ENCODE measurements around the gene NEK10.

The NEK10 gene

DNA sequence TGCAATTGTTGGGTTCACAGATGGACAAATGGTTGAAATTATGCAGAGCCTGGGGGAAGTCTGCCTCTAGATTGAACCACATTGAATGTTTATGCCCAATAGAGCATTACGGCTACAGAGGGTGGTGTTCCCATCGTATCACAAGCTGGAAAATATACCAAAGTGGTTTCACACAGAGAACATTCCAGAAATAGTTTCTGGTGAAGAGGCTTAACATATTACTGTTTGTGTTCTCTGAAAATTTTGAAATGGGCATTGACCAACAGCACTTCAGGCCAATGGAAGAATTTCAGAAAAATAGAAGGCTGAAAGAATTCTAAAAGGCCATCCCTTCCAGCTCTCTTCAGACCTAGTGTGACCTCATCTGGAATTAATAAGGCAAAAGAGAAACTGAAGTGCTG is 203.9 kb downstream of the NEK10 start:
- DNase-seq = no peak

- no peak for DNase-seq
Measured at GRCh38 chr3:27160779-27161287, 208.3 kb downstream of the NEK10 start.

DNA sequence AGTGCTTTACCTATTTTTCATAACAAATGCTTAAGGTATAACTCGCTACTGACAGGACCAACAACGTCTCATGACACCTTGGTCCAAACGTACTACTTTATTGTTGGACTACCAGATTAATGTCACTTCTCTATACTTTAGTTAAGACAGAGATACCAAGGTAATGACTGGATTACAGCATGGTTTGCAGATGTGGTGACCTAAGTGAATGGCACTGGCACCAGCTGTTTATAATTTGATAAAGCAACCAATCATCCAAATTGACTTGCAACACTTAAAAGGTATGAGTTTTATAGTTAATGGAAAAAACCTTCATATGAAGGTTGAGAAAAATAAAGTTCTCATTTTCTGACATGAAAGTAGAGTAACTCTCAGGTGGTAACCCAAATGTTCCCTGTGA is 209.0 kb downstream of the NEK10 start:
- no peak for DNase-seq

DNA sequence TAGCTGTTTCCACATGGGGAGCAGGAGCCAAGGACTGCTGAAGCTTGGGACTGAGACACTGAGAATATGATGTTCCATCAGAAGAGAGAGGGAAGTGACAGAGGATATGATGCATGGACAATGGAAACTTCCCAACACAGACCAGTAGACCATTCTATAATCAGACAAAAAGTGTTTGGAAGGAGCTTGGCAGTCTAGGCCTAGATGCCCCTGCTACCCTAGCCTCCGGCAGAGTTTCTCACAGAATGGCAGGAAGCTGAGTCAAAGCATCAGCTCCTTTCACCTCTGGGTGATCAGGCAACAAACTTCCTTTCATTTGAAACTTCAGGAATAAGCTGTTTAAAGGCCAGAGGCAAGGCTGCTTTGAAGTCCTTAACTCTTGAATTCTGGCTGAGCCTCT is 222.0 kb downstream of the NEK10 start:
- no peak for DNase-seq

GRCh38 chr3:27146786-27147185 is 222.4 kb downstream of the NEK10 start:
- DNase-seq = no peak

GRCh38 chr3:27145719-27146118 is 223.5 kb downstream of the NEK10 start:
- no peak for DNase-seq

DNA sequence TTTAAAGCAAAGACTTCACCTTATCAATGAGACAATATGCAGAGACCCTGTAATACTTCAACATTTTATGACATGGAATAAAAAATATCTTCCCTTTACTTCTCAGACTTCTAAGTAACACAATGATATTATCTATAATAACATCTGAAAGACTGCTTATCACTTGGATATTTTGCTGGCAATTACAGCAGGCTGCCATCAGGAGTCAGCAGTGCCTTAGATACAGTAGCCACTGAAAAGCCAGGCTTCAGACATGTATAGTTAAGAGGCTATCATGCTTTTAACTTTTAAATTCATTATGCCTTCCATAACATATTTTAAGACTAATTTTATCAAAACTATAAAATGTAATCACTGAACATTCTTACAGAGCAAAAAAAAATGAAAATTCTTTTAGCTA is 227.5 kb downstream of the NEK10 start:
- no peak for DNase-seq

DNA sequence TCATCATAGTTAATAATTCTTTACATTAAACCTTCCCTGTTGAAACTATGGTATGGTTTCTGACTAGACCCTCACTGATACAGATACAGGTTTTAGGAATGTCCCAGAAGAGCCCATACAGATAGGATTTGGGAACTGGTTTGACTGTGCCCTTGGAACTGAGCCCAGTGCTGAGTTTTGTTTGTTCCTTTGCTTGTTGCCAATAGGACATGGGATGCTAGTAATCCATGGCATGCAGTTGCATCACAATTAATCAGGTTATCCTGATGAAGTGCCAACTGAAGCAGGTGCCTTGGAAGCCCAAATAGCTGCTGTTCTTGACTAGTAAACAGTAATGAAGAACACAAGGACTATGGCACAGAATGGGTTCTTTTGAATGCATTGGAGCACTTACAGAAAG is 230.6 kb downstream of the NEK10 start:
- no peak for DNase-seq

- DNase-seq = no peak
Measured at GRCh38 chr3:27138005-27138404, 231.2 kb downstream of the NEK10 start.

DNA sequence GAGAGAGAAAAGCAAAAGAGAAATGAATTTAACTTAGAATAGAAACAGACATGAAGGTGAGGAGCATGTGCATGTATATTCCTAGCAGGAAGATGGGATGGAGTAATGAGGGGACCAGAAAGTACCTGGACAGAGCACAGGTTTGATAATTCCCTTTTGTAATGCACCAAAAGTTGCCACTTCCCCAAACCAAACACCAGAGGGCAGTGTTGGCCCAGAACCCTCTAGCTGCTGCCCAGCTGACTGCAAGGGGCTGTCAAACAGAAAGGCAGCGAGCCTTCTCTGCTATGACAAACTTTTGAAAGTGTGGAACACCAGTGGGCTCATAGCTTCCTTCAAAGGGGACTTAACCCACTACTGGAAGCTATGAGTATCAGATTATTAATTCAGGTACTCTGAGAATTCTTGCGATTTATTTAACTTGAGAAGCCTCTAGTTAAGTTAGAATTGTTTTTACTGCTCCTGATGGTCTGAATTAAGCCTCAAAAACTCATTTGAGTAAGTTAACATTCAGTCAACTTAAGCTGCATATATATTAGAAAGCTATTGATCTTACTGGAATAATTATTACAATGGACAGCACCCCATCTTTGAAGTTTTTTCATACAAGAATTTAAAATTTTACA is 234.9 kb downstream of the NEK10 start:
- DNase-seq = no peak

DNA sequence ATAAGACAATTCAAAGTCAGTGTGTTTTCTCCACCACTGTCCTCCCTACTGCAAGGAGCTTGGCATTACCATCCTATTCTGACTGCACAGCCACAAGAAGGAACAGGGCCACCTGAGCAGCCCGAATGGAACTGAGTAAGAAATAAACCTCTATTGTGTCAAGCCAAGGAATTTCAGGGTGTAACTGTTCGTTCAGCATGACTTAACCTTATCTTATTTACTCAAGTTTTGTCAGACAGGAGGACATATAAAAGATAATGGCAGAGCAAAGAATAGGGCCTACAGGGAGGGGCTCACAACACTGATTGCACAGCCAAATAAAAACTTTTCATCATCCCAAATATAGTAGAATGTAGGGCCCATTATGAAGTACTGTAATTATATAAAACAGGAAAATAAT is 236.1 kb downstream of the NEK10 start:
- no peak for DNase-seq

DNA sequence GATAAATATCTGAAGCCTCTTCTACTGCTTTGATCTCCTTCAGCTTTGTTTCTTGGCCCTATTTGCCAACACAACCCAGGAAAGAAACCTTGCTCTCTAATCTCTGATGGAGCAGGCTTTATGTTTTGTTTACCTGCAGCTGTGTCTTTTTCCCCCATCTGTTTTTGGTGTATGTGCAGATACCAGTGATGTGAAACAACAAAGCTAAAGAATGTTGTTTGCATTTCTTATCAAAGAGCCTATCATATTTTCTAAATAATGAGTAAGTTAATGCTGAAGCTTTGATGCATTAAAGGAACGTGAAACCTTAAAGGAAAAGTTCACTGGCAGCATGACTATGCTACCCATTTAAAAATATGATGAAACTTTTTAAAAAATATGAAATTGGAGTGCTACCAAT is 238.4 kb downstream of the NEK10 start:
- no peak for DNase-seq

DNA sequence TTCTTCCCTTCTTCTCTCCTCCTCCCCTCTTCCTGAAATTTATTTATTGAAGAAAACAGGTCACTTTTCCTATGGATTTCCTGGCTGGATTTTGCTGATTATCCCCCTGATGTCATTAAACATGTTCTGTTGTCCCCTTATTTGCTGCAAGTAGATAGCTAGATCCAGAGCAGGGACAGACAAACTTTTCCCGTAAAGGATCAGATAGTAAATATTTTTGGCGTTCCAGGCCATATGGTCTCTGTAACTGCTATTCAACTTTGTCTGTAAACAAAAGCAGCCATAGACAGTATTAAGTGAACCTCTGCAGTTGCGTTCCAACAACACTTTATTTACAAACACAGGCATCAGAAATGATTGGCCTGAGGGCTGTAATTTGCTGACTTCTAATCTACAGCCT is 241.3 kb downstream of the NEK10 start:
- DNase-seq = no peak

GRCh38 chr3:27127195-27127594 is 242.0 kb downstream of the NEK10 start:
- peak; percentile 49 for DNase-seq

DNA sequence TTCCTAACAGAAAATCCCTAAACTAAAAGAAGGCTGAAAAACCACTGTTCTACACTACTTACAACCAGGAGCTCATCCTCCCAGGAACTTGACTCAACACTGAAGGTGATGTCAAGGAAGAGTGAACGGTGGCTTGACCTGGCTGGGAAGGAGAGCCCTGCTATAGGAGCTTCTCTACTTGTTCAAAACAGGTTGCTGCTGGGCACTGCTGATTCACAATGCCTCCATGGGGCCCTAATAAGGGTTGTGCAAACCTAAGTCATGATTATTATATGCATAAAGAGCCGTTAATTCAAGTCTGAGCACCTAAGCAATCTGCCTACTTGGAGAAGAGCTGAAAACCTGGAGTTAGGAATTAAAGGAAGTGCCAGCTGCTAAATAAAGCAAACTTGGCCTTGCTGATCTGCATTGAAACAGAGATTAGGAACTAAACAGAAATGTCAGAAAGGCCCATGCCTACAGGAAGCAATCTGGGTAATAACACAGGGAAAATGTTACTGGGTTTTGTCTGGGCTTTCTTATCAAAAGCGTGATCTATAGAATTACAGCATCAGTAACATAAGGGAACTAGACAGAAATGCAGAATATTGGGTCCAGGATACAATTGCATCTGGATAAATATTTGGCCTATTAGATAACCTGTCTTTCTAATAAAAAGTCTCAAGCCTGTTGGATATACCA is 243.2 kb downstream of the NEK10 start:
- no peak for DNase-seq

- no peak for DNase-seq
Measured at GRCh38 chr3:27119639-27120038, 249.5 kb downstream of the NEK10 start.

DNA sequence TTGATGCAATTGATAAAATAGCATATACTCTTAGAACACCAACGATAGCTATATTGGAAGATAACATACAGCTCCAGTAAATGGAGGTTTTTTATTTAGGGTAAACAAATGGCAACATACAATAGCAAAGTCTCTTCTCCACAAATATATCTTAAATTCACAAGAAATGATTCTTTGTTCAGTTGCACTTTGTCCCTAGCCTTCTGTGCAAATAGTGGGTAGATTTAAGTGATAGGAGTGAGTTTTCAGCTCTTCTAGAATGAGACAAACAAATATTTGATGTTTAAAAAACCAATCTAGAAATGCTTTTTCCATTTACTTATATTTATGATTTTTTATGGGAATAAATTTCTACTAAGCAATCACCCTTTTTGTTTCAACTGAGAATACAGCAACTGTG is 253.8 kb downstream of the NEK10 start:
- no peak for DNase-seq

DNA sequence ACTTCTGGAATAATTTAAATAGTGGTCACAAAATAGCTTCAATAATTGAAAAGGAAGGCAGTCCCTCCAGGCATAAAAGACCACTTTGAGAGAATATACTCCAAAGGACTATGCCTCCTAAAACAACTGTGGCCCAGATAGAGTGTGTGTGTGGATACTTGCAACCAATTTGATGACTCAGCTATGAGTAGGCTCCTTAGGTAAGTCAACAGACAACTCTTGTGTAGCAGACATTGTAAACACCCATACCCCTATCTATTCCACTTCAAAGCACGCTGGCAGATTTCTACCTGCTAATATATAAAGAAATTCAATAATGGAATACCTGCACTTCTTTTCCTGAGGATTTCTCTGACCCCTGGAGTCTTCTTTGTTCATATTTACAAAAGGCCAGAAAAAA is 254.5 kb downstream of the NEK10 start:
- DNase-seq = no peak

DNA sequence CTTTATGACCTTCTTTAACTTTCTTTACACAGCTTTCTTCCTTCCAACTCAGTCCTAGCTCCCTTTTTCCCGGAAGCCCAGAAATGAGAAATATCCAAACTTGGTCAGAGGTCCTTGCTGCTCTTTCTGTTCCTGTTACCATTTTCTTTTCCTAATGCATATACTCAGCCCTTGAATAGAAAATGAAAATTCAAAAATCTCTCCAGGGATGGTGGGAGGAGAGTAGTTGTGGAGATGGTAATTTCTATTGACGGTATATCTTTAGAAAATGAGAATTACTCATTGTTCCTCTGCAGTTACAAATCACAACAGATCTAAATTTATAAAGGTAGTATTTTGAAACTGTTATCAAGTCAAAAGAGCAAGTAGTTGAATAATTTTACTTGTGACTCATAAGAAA is 255.1 kb downstream of the NEK10 start:
- DNase-seq = no peak

DNA sequence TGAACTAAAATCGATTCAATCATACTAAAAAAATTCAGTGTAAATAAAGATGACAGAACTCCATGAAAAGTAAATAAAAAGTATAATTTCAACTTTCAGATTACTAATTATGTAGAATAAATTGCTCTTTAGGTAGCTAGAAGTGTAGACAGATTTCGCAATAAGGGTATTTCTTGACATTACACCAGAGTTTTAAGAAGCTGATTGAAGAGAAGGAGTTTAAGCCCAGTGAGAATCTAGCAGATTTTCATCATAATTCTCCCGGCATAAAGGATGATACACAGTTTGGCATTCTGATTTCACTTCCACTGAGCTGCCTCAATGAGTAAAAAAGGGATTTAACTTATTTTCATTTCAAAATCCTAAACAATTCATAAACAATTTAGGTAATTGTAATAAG is 259.2 kb downstream of the NEK10 start:
- DNase-seq = no peak

DNA sequence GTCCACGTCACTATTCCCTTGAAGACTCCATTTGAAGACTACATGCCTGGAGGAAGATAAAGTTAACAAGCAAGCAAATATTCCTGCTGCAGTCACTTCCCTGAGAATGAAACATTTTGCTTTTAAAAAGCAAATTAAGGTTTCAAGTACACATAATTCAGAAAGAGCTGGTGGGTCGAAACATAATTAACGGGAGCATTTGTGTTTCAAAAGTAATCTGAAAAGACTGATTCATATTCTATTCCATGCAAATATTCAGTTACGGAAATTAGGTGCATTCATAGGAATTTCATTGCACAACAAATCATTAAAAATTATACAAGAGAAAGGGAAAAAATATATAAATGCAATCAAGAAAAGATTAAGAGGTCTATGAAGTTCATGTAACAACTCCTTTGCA is 260.9 kb downstream of the NEK10 start:
- no peak for DNase-seq

- no peak for DNase-seq
Measured at GRCh38 chr3:27105904-27106303, 263.3 kb downstream of the NEK10 start.

GRCh38 chr3:27097182-27097581 is 272.0 kb downstream of the NEK10 start:
- no peak for DNase-seq

DNA sequence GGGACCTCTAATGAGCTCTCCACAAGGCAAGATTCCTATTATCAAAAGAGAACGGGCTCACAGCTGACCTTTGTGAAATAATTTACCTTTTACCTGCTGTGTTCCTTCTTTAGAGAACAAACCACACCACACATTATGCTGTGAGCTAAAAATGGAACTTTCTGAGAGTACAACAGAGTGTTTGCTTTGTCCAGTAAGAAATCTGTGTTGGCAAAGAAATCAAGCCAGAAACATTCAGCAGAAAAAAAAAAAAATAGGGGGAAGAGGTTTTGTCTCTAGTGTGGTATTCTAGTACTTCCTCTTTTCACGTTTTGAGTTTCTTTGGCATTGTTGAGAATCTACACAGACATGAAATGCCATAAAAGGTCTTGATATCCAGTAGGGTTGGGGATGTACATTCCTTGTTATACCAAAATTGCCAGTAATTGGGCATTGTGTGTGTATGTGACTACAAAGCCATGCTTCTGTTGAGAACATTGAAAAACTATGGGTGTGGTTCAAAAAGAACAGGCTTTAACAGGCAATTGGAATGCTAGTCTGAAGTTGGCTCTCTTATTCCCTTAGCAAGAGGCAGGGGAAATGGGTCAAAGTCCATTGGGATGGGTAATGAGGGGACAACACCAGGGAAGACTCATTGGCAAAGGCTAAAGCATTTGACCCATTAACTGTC is 273.5 kb downstream of the NEK10 start:
- no peak for DNase-seq
